KMS-11 (cell line): Measurements from ENCODE around the gene TENM3.

Experiments
- H2AFZ ChIP-seq: fragments of 200-600 bp; sonication (generic); 2 replicates; pipeline ENCODE4 v1.6.1; 2016; ENCODE audit warnings: antibody characterized with exemption, mixed run types, low read depth
- H3K27ac ChIP-seq: fragments of 200-600 bp; sonication (generic); 2 replicates; pipeline ENCODE4 v1.6.1; 2016; ENCODE audit warnings: mild to moderate bottlenecking, mixed run types
- H3K27me3 ChIP-seq: fragments of 200-600 bp; sonication (generic); 2 replicates; pipeline ENCODE4 v1.6.1; 2017; ENCODE audit warnings: mild to moderate bottlenecking, low read depth, mixed run types, moderate library complexity; ENCODE audit not compliant: insufficient read depth
- H3K36me3 ChIP-seq: fragments of 200-600 bp; sonication (generic); 2 replicates; pipeline ENCODE4 v1.6.1; 2017; ENCODE audit warnings: mild to moderate bottlenecking, mixed run types; ENCODE audit not compliant: insufficient read depth
- H3K4me1 ChIP-seq: fragments of 200-600 bp; sonication (generic); 2 replicates; pipeline ENCODE4 v1.6.1; 2016; ENCODE audit warnings: mild to moderate bottlenecking, low read depth, mixed run types; ENCODE audit not compliant: poor library complexity, severe bottlenecking
- H3K4me2 ChIP-seq: fragments of 200-600 bp; sonication (generic); 2 replicates; pipeline ENCODE4 v1.7.0; 2016; ENCODE audit warnings: mild to moderate bottlenecking, mixed run types
- H3K4me3 ChIP-seq: fragments of 200-600 bp; sonication (generic); IDR thresholded peaks from 2 replicates; pipeline ENCODE4 v1.6.1; 2017; ENCODE audit warnings: low read depth, low read length, mixed read lengths; ENCODE audit not compliant: insufficient read depth
- H3K79me2 ChIP-seq: fragments of 200-600 bp; sonication (generic); 2 replicates; pipeline ENCODE4 v1.6.1; 2016; ENCODE audit warnings: low read depth, mixed run types; ENCODE audit not compliant: insufficient read depth
- H3K9ac ChIP-seq: fragments of 200-600 bp; sonication (generic); 2 replicates; pipeline ENCODE4 v1.6.1; 2016; ENCODE audit warnings: mild to moderate bottlenecking, mixed run types
- H4K20me1 ChIP-seq: fragments of 200-600 bp; sonication (generic); 2 replicates; pipeline ENCODE4 v1.6.1; 2016; ENCODE audit warnings: mild to moderate bottlenecking, mixed run types; ENCODE audit not compliant: insufficient read depth
- TF ChIP-seq, protein P1 (sequence below): fragments of 200-600 bp; sonication (generic); conservative IDR thresholded peaks from 2 replicates; pipeline ENCODE4 v1.6.1; 2017; ENCODE audit warnings: low read depth, mild to moderate bottlenecking, antibody characterized with exemption, low read length, moderate library complexity, mixed read lengths

The TENM3 gene

GRCh38 chr4:182560358-182560757, 317.2 kb downstream of the TENM3 start:
- no peaks in the 10 kb centered on the region for H3K36me3 ChIP-seq
- no peak overlapping the region for H2AFZ ChIP-seq
- no peaks in the 10 kb centered on the region for H3K79me2 ChIP-seq
- TF ChIP-seq, protein P1, sequence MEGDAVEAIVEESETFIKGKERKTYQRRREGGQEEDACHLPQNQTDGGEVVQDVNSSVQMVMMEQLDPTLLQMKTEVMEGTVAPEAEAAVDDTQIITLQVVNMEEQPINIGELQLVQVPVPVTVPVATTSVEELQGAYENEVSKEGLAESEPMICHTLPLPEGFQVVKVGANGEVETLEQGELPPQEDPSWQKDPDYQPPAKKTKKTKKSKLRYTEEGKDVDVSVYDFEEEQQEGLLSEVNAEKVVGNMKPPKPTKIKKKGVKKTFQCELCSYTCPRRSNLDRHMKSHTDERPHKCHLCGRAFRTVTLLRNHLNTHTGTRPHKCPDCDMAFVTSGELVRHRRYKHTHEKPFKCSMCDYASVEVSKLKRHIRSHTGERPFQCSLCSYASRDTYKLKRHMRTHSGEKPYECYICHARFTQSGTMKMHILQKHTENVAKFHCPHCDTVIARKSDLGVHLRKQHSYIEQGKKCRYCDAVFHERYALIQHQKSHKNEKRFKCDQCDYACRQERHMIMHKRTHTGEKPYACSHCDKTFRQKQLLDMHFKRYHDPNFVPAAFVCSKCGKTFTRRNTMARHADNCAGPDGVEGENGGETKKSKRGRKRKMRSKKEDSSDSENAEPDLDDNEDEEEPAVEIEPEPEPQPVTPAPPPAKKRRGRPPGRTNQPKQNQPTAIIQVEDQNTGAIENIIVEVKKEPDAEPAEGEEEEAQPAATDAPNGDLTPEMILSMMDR: no peak
- H3K4me3 ChIP-seq: no peak overlapping the region
- no peak overlapping the region for H3K9ac ChIP-seq
- H3K27ac ChIP-seq: no peak overlapping the region
- H3K4me1 ChIP-seq: no peaks in the 10 kb centered on the region
- no peak overlapping the region for H3K4me2 ChIP-seq
- H4K20me1 ChIP-seq: no peaks in the 10 kb centered on the region
- H3K27me3 ChIP-seq: no peaks in the 10 kb centered on the region

- H3K36me3 ChIP-seq: no peaks in the 10 kb centered on the region
- H3K27ac ChIP-seq: no peak overlapping the region
- no peaks in the 10 kb centered on the region for H3K4me1 ChIP-seq
- TF ChIP-seq, protein P1: no peak
- H3K27me3 ChIP-seq: no peaks in the 10 kb centered on the region
- no peaks in the 10 kb centered on the region for H3K79me2 ChIP-seq
- H3K4me2 ChIP-seq: no peak overlapping the region
- no peak overlapping the region for H3K4me3 ChIP-seq
- no peaks in the 10 kb centered on the region for H4K20me1 ChIP-seq
- no peak overlapping the region for H2AFZ ChIP-seq
- no peak overlapping the region for H3K9ac ChIP-seq
These were observed 319.1 kb downstream of the TENM3 start for GRCh38 chr4:182562350-182562749.

- no peak overlapping the region for H3K4me2 ChIP-seq
- H3K27me3 ChIP-seq: no peaks in the 10 kb centered on the region
These were observed 321.6 kb downstream of the TENM3 start for GRCh38 chr4:182564724-182565369.

DNA sequence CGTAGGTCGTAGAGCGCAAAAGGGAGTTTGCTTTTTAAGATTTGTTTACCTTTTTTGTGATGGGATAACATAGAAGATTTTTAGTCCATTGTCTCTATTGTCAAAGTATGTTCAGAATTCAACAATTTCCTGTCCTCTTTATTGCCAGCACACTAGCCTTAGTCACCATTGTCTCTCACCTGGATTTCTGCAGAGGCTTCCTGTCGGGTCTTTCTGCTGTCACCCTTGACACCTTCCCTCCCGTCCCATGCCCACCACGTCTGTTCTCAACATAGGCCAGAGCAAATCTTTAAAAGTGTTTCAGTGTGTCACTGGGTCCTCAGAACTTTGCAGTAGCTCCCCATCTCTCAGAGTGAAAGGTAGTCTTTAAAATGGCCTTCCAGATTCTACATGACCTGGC, 323.9 kb downstream of the TENM3 start:
- no peak overlapping the region for H3K9ac ChIP-seq
- no peaks in the 10 kb centered on the region for H3K27me3 ChIP-seq
- TF ChIP-seq, protein P1: no peak
- no peak overlapping the region for H3K27ac ChIP-seq
- no peaks in the 10 kb centered on the region for H3K4me1 ChIP-seq
- no peak overlapping the region for H3K4me2 ChIP-seq
- no peaks in the 10 kb centered on the region for H3K79me2 ChIP-seq
- H3K36me3 ChIP-seq: no peaks in the 10 kb centered on the region
- no peaks in the 10 kb centered on the region for H4K20me1 ChIP-seq
- H3K4me3 ChIP-seq: no peak overlapping the region
- H2AFZ ChIP-seq: no peak overlapping the region

More at GRCh38 chr4:182564724-182565369, 321.6 kb downstream of the TENM3 start:
- no peaks in the 10 kb centered on the region for H3K36me3 ChIP-seq
- H3K4me1 ChIP-seq: no peaks in the 10 kb centered on the region
- H3K4me3 ChIP-seq: no peak overlapping the region
- H3K27ac ChIP-seq: no peak overlapping the region
- H4K20me1 ChIP-seq: no peaks in the 10 kb centered on the region
- H3K9ac ChIP-seq: no peak overlapping the region
- no peak overlapping the region for H2AFZ ChIP-seq
- H3K79me2 ChIP-seq: no peaks in the 10 kb centered on the region
- TF ChIP-seq, protein P1: no peak
